ENCODE results near the gene GPR21.

GPR21 gene

GRCh38 chr9:123033352-123033751 lies at the start of gene GPR21:
Gene GPR21 (plus strand): TSS chr9:123033667. CDS start chr9:123034567, 900 bp downstream.
- DNase-seq (ENCODE audit: low read depth in 2 of 2), result no peak

GRCh38 chr9:122986010-122986409 lies 47.5 kb upstream of the GPR21 start:
- DNase-seq (ENCODE audit: low read depth in 2 of 2), result no peak

GRCh38 chr9:122988141-122988540 lies 45.3 kb upstream of the GPR21 start:
- DNase-seq (ENCODE audit: low read depth in 2 of 2), result no peak

GRCh38 chr9:122988920-122989621 lies 44.4 kb upstream of the GPR21 start:
- DNase-seq (ENCODE audit: low read depth in 2 of 2), result no peak

- DNase-seq (ENCODE audit: low read depth in 2 of 2), result peak in 1 of 2 donors; percentile 0
Observed at GRCh38 chr9:122991370-122991830, 42.1 kb upstream of the GPR21 start.

- DNase-seq (ENCODE audit: low read depth in 2 of 2), result no peak
Observed at GRCh38 chr9:122996586-122996985, 36.9 kb upstream of the GPR21 start.

GRCh38 chr9:122998448-122998847 lies 35.0 kb upstream of the GPR21 start:
- DNase-seq (ENCODE audit: low read depth in 2 of 2), result no peak

- DNase-seq (ENCODE audit: low read depth in 2 of 2), result no peak
Observed at GRCh38 chr9:123000371-123001068, 32.9 kb upstream of the GPR21 start.

GRCh38 chr9:123002754-123003153 lies 30.7 kb upstream of the GPR21 start:
- DNase-seq (ENCODE audit: low read depth in 2 of 2), result no peak

- no peak for DNase-seq (ENCODE audit: low read depth in 2 of 2)
Observed at GRCh38 chr9:123003466-123003865, 30.0 kb upstream of the GPR21 start.

- DNase-seq (ENCODE audit: low read depth in 2 of 2), result no peak
Observed at GRCh38 chr9:123005964-123006363, 27.5 kb upstream of the GPR21 start.

- no peak for DNase-seq (ENCODE audit: low read depth in 2 of 2)
Observed at GRCh38 chr9:123007269-123007668, 26.2 kb upstream of the GPR21 start.

- no peak for DNase-seq (ENCODE audit: low read depth in 2 of 2)
Observed at GRCh38 chr9:123008909-123009308, 24.6 kb upstream of the GPR21 start.

GRCh38 chr9:123011380-123011779 lies 22.1 kb upstream of the GPR21 start:
- no peak for DNase-seq (ENCODE audit: low read depth in 2 of 2)

GRCh38 chr9:123011878-123012528 lies 21.5 kb upstream of the GPR21 start:
- no peak for DNase-seq (ENCODE audit: low read depth in 2 of 2)

- no peak for DNase-seq (ENCODE audit: low read depth in 2 of 2)
Observed at GRCh38 chr9:123016631-123017030, 16.8 kb upstream of the GPR21 start.

GRCh38 chr9:123020796-123021195 lies 12.7 kb upstream of the GPR21 start:
- DNase-seq (ENCODE audit: low read depth in 2 of 2), result no peak

GRCh38 chr9:123026425-123026824 lies 7.0 kb upstream of the GPR21 start:
- no peak for DNase-seq (ENCODE audit: low read depth in 2 of 2)

- DNase-seq (ENCODE audit: low read depth in 2 of 2), result no peak
Observed at GRCh38 chr9:123027517-123027916, 6.0 kb upstream of the GPR21 start.

- no peak for DNase-seq (ENCODE audit: low read depth in 2 of 2)
Observed at GRCh38 chr9:123028136-123028535, 5.3 kb upstream of the GPR21 start.

GRCh38 chr9:123028973-123029372 lies 4.5 kb upstream of the GPR21 start:
- DNase-seq (ENCODE audit: low read depth in 2 of 2), result no peak

GRCh38 chr9:123031963-123032362 lies 1.5 kb upstream of the GPR21 start:
- no peak for DNase-seq (ENCODE audit: low read depth in 2 of 2)

Measured in stimulated activated CD4-positive, alpha-beta T cell treated with anti-CD3 and anti-CD28 coated beads, Interleukin-1b, Interleukin-23, amount 100 ng/mL, for 1 hour (primary cell).